Activated CD8-positive, alpha-beta memory T cell treated with anti-CD3 and anti-CD28 coated beads, Interleukin-2, amount 10 ng/mL, durations not matched to agents 7 days and 5 days (primary cell): ENCODE measurements around the gene GTPBP2. TPM values are rescaled to one million over a fixed set of nuclear protein-coding genes. Genes with fewer than 3 reads are reported as not detected.
"Not testable (repeated sequence)": the region's sequence is repeated elsewhere in the genome, so short reads cannot be mapped to it uniquely, and the experiment has no call there.

ENCODE experiments used
- ATAC-seq: fragments of 150-1000 bp; cut with Tn5 transposase; one replicate; pipeline ENCODE4 v1.10.0; 2021; ENCODE audit warnings: moderate library complexity
- CTCF ChIA-PET: fragments of 350-600 bp; sonication (Branson Sonifier 250); formaldehyde crosslinking; loops from one replicate; lab custom pipeline; 2021; ENCODE audit warnings: antibody characterized with exemption; lab: Charles Lee
- DNase-seq: peaks from one replicate; pipeline ENCODE4 v3.0.0-alpha.2; 2020
- H3K27ac Mint-ChIP-seq: one replicate; pipeline ENCODE4 v1.8.0; 2021; ENCODE audit warnings: mild to moderate bottlenecking, mixed read lengths
- H3K27me3 Mint-ChIP-seq: one replicate; pipeline ENCODE4 v1.8.0; 2021; ENCODE audit warnings: mixed read lengths
- H3K36me3 Mint-ChIP-seq: one replicate; pipeline ENCODE4 v1.8.0; 2021; ENCODE audit warnings: mild to moderate bottlenecking, mixed read lengths
- H3K4me1 Mint-ChIP-seq: one replicate; pipeline ENCODE4 v1.8.0; 2021; ENCODE audit warnings: mixed read lengths
- H3K4me3 Mint-ChIP-seq: one replicate; pipeline ENCODE4 v1.8.0; 2021; ENCODE audit warnings: mild to moderate bottlenecking, moderate library complexity, mixed read lengths
- H3K9me3 Mint-ChIP-seq: one replicate; pipeline ENCODE4 v1.8.0; 2022; ENCODE audit warnings: low read depth, mixed read lengths
- total RNA-seq, 2 experiments: library from RNA; stranded (reverse); gene quantifications; one replicate each; pipeline ENCODE4 v1.2.3, GENCODE V29; 2021

GTPBP2 gene
- total RNA-seq, 2 experiments from 2014 or later = 117 to 130 TPM

- no peak overlapping the region for H3K4me3 Mint-ChIP-seq
- CTCF ChIA-PET = interaction anchor here (1.0 to 3.1 kb wide), 4 partner anchors 18 to 58 kb away, joined by 3 to 28 read pairs (median 5); no protein-coding TSS in a partner anchor
- ATAC-seq (no peak), DNase-seq (no peak)
- no peak overlapping the region for H3K27ac Mint-ChIP-seq
- H3K4me1 Mint-ChIP-seq = peaks cover 6% of the 10 kb centered on the region
- peaks cover 52% of the 10 kb centered on the region for H3K36me3 Mint-ChIP-seq
- no peaks in the 10 kb centered on the region for H3K9me3 Mint-ChIP-seq
- H3K27me3 Mint-ChIP-seq = no peaks in the 10 kb centered on the region
Measured at GRCh38 chr6:43609402-43609801, 19.7 kb downstream of the GTPBP2 start.

GRCh38 chr6:43608807-43609206, 20.3 kb downstream of the GTPBP2 start:
- DNase-seq (no peak), ATAC-seq (no peak)
- Mint-ChIP-seq H3K9me3 (no peaks in the 10 kb centered on the region), H3K27me3 (no peaks in the 10 kb centered on the region), H3K4me1 (peaks cover 6% of the 10 kb centered on the region), H3K4me3 (no peak overlapping the region), H3K27ac (peak overlapping the region; percentile 54), H3K36me3 (peaks cover 52% of the 10 kb centered on the region)
- CTCF ChIA-PET = interaction anchor here (0.7 to 3.1 kb wide), 11 partner anchors 12 to 77 kb away, joined by 3 to 28 read pairs (median 4); no protein-coding TSS in a partner anchor

- DNase-seq (peak; percentile 72), ATAC-seq (peak; percentile 64)
- CTCF ChIA-PET = interaction anchor here (0.7 to 3.1 kb wide), 19 partner anchors 11 to 469 kb away, joined by 3 to 28 read pairs (median 3); partner anchors contain the start of gene GTPBP2
- Mint-ChIP-seq H3K4me3 (no peak overlapping the region), H3K27me3 (no peaks in the 10 kb centered on the region), H3K9me3 (no peaks in the 10 kb centered on the region), H3K36me3 (peaks cover 52% of the 10 kb centered on the region), H3K4me1 (peaks cover 6% of the 10 kb centered on the region), H3K27ac (no peak overlapping the region)
Measured at GRCh38 chr6:43608310-43608763, 20.7 kb downstream of the GTPBP2 start.

GRCh38 chr6:43606019-43606418, 23.0 kb downstream of the GTPBP2 start:
- Mint-ChIP-seq H3K27me3 (no peaks in the 10 kb centered on the region), H3K4me1 (peaks cover 6% of the 10 kb centered on the region), H3K27ac (no peak overlapping the region), H3K36me3 (peaks cover 55% of the 10 kb centered on the region), H3K9me3 (no peaks in the 10 kb centered on the region), H3K4me3 (no peak overlapping the region)
- CTCF ChIA-PET = interaction anchor here (1.0 to 1.4 kb wide), 2 partner anchors 9 to 10 kb away, joined by 3 to 4 read pairs; no protein-coding TSS in a partner anchor
- ATAC-seq (no peak), DNase-seq (no peak)

- CTCF ChIA-PET = interaction anchor here (1.1 to 1.3 kb wide), 2 partner anchors 10 to 63 kb away, joined by 3 to 4 read pairs; no protein-coding TSS in a partner anchor
- H3K4me1 Mint-ChIP-seq = peaks cover 6% of the 10 kb centered on the region
- no peak overlapping the region for H3K4me3 Mint-ChIP-seq
- DNase-seq (no peak), ATAC-seq (no peak)
- H3K9me3 Mint-ChIP-seq = no peaks in the 10 kb centered on the region
- H3K27me3 Mint-ChIP-seq = no peaks in the 10 kb centered on the region
- peak overlapping the region; percentile 0 for H3K27ac Mint-ChIP-seq
- peaks cover 53% of the 10 kb centered on the region for H3K36me3 Mint-ChIP-seq
Measured at GRCh38 chr6:43604174-43604573, 24.9 kb downstream of the GTPBP2 start.

- Mint-ChIP-seq H3K27me3 (no peaks in the 10 kb centered on the region), H3K9me3 (no peaks in the 10 kb centered on the region), H3K36me3 (peaks cover 47% of the 10 kb centered on the region), H3K4me3 (no peak overlapping the region), H3K27ac (no peak overlapping the region), H3K4me1 (no peaks in the 10 kb centered on the region)
- DNase-seq (no peak), ATAC-seq (no peak)
- CTCF ChIA-PET = interaction anchor here (1.3 kb wide), 1 partner anchor 22 kb away, joined by 3 read pairs; no protein-coding TSS in a partner anchor
Measured at GRCh38 chr6:43600595-43600994, 28.5 kb downstream of the GTPBP2 start.

- H3K9me3 Mint-ChIP-seq = no peaks in the 10 kb centered on the region
- ATAC-seq (no peak), DNase-seq (no peak)
- H3K27me3 Mint-ChIP-seq = no peaks in the 10 kb centered on the region
- peaks cover 5% of the 10 kb centered on the region for H3K4me1 Mint-ChIP-seq
- CTCF ChIA-PET = interaction anchor here (0.9 to 5.8 kb wide), 2 partner anchors 14 to 181 kb away, joined by 3 to 28 read pairs; no protein-coding TSS in a partner anchor
- H3K36me3 Mint-ChIP-seq = peaks cover 34% of the 10 kb centered on the region
- H3K27ac Mint-ChIP-seq = no peak overlapping the region
- no peak overlapping the region for H3K4me3 Mint-ChIP-seq
Measured at GRCh38 chr6:43593938-43594337, 35.1 kb downstream of the GTPBP2 start.

- H3K4me1 Mint-ChIP-seq = peaks cover 18% of the 10 kb centered on the region
- not testable (repeated sequence) for H3K27ac Mint-ChIP-seq, H3K4me3 Mint-ChIP-seq, H3K9me3 Mint-ChIP-seq, ATAC-seq, DNase-seq, H3K27me3 Mint-ChIP-seq
- CTCF ChIA-PET = interaction anchor here (5.8 kb wide), 1 partner anchor 19 kb away, joined by 28 read pairs; no protein-coding TSS in a partner anchor
- peaks cover 48% of the 10 kb centered on the region for H3K36me3 Mint-ChIP-seq
Measured at GRCh38 chr6:43589564-43589963, 39.5 kb downstream of the GTPBP2 start.

- ATAC-seq (no peak), DNase-seq (no peak)
- Mint-ChIP-seq H3K36me3 (peaks cover 60% of the 10 kb centered on the region), H3K27ac (no peak overlapping the region), H3K27me3 (no peaks in the 10 kb centered on the region), H3K4me1 (peaks cover 32% of the 10 kb centered on the region), H3K4me3 (no peak overlapping the region), H3K9me3 (no peaks in the 10 kb centered on the region)
- CTCF ChIA-PET = no interaction called here
Measured at GRCh38 chr6:43588194-43588593, 40.9 kb downstream of the GTPBP2 start.

GRCh38 chr6:43584892-43585570, 44.0 kb downstream of the GTPBP2 start:
- ATAC-seq = peak; percentile 94
- Mint-ChIP-seq H3K4me1 (peaks cover 41% of the 10 kb centered on the region), H3K4me3 (peak overlapping the region; percentile 37), H3K27me3 (no peaks in the 10 kb centered on the region), H3K36me3 (peaks cover 61% of the 10 kb centered on the region), H3K27ac (peak overlapping the region; percentile 79), H3K9me3 (no peaks in the 10 kb centered on the region)
- DNase-seq = peak; percentile 86
- CTCF ChIA-PET = interaction anchor here (0.7 to 1.3 kb wide), 3 partner anchors 12 to 36 kb away, joined by 3 read pairs; no protein-coding TSS in a partner anchor

GRCh38 chr6:43582911-43583310, 46.2 kb downstream of the GTPBP2 start:
- CTCF ChIA-PET = interaction anchor here (1.1 kb wide), 1 partner anchor 12 kb away, joined by 4 read pairs; no protein-coding TSS in a partner anchor
- H3K27me3 Mint-ChIP-seq = no peaks in the 10 kb centered on the region
- peaks cover 58% of the 10 kb centered on the region for H3K4me1 Mint-ChIP-seq
- ATAC-seq (no peak), DNase-seq (no peak)
- H3K9me3 Mint-ChIP-seq = no peaks in the 10 kb centered on the region
- peak overlapping the region; percentile 79 for H3K27ac Mint-ChIP-seq
- H3K36me3 Mint-ChIP-seq = peaks cover 61% of the 10 kb centered on the region
- no peak overlapping the region for H3K4me3 Mint-ChIP-seq

GRCh38 chr6:43579171-43579570, 49.9 kb downstream of the GTPBP2 start:
- Mint-ChIP-seq H3K4me3 (peak overlapping the region; percentile 100), H3K27me3 (no peaks in the 10 kb centered on the region), H3K27ac (peak overlapping the region; percentile 38), H3K9me3 (no peaks in the 10 kb centered on the region), H3K4me1 (peaks cover 52% of the 10 kb centered on the region), H3K36me3 (peaks cover 47% of the 10 kb centered on the region)
- ATAC-seq (no peak), DNase-seq (no peak)
- CTCF ChIA-PET = interaction anchor here (0.9 to 1.1 kb wide), 2 partner anchors 21 to 24 kb away, joined by 3 read pairs; no protein-coding TSS in a partner anchor

- Mint-ChIP-seq H3K36me3 (peaks cover 43% of the 10 kb centered on the region), H3K4me3 (peak overlapping the region; percentile 100), H3K27me3 (no peaks in the 10 kb centered on the region), H3K27ac (peak overlapping the region; percentile 38), H3K4me1 (peaks cover 49% of the 10 kb centered on the region), H3K9me3 (no peaks in the 10 kb centered on the region)
- DNase-seq (no peak), ATAC-seq (no peak)
- CTCF ChIA-PET = interaction anchor here (0.9 to 1.1 kb wide), 2 partner anchors 22 to 24 kb away, joined by 3 read pairs; no protein-coding TSS in a partner anchor
Measured at GRCh38 chr6:43578748-43579147, 50.3 kb downstream of the GTPBP2 start.
